GM21576 (cell line): ENCODE results near the gene HSF2BP.
A peak's percentile ranks its signal among the peaks of the same experiment; 100 is the strongest.
"Not testable (repeated sequence)": the region's sequence is repeated elsewhere in the genome, so short reads cannot be mapped to it uniquely, and the experiment has no call there.

Source experiments
- ATAC-seq: cut with Tn5 transposase; IDR thresholded peaks from one replicate; pipeline ENCODE4 v1.9.1; 2021; ENCODE audit warnings: mild to moderate bottlenecking, moderate library complexity; ENCODE audit not compliant: unreplicated experiment

The HSF2BP gene

DNA sequence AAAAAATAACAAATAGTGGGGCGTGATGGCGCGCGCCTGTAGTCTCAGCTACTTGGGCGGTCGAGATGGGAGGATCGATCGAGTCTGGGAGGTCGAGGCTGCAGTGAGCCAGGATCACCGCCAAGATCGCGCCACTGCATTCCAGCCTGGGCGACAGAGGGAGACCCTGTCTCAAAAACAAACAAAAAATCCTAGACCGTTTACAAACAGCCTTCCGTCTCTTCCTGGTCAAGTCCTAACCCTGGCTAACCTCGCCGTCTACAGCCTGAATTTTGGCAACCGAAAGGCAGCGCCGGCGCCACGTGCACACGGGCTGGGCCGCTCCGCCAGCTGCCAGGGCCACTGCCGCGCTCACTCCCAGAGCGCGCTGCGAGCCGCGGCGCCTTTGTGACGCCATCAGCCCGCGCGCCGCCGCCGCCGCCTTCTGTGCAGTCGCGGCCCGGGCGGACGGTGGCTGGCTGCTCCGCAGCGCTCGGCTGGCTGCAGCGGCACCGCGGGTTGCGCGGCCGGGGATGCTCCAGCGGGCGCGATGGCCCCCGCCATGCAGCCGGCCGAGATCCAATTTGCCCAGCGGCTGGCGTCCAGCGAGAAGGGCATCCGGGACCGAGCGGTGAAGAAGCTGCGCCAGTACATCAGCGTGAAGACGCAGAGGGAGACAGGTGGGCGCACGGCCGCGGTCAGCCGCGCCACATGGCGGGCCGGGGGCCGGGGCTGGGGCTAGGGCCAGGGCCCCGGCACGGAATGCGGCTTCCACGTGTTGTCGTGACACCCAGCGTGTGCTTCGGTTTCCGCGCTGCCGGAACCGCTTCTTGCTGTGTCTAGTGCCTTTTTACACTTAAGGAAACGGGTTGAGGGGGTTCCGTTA is at the start of gene HSF2BP, which contains the start of gene RRP1B:
TSS of gene HSF2BP (minus strand) at position 353 of the 865 bp plus-strand sequence. CDS start 1,392 bp downstream, outside the sequence.
TSS of gene RRP1B (plus strand) at position 425 of the 865 bp plus-strand sequence. CDS start at position 530, 105 bp downstream.
- ATAC-seq, result peak; percentile 54

DNA sequence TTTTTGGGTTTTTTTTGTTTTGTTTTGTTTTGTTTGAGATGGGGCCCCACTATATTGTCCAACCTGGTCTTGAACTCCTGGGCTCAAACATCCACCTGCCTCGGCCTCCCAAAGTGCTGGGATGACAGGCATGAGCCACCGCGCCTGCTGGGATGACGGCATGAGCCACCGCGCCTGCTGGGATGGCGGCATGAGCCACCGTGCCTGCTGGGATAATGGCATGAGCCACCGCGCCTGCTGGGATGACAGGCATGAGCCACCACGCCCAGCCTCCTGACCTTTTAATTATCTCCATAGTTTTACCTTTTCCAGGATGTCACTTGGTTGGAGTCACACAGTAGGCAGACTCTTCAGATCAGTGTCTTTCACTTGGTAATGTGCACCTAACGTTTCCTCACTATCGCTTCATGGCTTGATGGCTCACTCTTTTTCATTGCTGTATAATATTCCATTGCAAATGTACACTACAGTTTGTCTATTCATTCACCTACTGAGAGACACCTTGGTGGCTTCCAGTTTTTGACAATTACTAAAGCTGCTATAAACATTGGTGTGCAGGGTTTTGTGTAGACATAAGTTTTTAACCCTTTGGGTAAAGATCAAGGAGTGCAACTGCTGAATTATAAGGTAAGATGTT is 49.6 kb upstream of the HSF2BP start:
- no peak for ATAC-seq

DNA sequence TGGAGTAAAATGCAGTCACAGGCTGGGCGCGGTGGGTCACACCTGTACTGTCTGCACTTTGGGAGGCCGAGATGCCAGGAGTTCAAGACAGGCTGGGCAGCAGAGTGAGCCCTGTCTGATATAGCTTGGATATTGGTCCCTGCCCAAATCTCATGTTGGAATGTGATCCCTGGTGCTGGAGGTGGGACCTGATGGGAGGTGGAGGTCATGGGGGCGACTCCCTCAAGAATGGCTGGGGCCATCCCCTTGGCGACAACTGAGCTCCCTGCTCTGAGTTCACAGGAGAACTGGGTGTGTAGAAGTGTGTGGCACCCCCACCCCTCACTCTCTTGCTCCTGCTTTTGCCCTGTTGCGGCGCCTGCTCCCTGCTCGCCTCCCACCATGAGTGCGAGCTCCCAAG is 48.2 kb upstream of the HSF2BP start:
- no peak for ATAC-seq

GRCh38 chr21:43703035-43703880 is 44.0 kb upstream of the HSF2BP start:
- no peak for ATAC-seq

DNA sequence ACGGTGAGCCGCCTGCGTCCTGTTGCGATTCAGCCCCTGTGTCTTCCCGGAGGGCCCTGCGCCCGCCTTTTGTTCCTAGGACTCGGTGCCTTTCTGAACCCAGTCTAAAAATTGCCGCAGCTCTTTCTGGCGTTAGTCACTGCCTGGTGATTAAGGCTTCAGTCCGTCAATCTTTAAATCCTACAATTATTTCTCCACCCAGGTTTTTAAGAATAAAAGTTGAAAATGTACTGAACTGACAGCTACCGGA is 43.4 kb upstream of the HSF2BP start:
- ATAC-seq, result no peak

DNA sequence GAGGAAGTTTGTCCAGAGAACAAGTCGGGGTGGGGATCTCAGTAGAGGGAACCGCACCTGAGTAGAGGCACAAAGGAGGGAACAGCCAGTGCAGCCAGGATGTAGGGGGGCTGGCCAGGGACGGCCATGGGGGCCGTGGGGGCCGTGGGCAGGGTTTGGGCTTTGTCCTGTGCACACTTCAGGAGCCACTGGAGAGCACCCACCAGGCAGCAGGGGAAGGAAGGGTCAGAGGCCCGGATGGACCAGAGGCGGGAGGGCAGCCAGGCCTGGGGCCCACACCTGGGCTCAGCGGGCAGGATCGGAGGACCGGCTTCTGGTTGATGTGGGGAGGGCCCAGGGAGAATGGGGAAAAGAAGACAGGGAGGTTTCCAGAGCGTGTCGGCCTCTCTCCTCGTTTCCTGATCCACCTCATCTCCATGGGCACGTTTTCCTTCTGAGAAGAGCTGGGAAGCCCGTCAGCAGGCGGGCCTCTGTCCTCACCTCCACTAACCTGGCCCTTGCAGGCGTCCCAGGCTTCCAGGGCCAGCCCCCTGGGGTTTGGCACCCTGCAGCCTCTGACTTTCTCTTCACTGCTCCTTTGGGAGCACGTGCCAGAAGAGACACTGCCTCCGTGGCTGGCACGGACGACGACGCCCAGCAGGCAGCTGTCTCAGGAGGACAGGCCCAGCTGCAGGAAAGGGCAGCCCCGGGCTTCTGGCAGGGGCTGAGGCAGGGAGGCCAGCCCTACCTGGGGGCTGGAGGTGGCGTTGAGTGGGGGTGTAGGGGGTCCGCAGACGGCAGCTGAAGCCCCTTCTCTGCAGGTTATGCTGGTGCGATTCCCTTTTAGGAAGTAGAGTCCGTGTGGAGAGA is 42.9 kb upstream of the HSF2BP start:
- ATAC-seq, result no peak

- ATAC-seq, result no peak
These were observed 40.8 kb upstream of the HSF2BP start for GRCh38 chr21:43699933-43700599.

DNA sequence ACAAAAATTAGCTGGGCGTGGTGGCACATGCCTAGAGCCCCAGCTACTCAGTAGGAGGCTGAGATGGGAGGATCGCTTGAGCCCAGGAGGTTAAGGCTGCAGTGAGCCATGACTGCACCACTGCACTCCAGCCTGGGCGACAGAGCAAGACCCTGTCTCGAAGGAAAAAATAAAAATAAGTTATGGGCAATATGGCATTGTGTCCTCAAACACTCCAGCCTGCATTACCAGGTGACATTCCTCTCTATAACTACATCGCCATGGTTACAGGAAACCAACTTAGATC is 40.1 kb upstream of the HSF2BP start:
- ATAC-seq, result not testable (repeated sequence)

DNA sequence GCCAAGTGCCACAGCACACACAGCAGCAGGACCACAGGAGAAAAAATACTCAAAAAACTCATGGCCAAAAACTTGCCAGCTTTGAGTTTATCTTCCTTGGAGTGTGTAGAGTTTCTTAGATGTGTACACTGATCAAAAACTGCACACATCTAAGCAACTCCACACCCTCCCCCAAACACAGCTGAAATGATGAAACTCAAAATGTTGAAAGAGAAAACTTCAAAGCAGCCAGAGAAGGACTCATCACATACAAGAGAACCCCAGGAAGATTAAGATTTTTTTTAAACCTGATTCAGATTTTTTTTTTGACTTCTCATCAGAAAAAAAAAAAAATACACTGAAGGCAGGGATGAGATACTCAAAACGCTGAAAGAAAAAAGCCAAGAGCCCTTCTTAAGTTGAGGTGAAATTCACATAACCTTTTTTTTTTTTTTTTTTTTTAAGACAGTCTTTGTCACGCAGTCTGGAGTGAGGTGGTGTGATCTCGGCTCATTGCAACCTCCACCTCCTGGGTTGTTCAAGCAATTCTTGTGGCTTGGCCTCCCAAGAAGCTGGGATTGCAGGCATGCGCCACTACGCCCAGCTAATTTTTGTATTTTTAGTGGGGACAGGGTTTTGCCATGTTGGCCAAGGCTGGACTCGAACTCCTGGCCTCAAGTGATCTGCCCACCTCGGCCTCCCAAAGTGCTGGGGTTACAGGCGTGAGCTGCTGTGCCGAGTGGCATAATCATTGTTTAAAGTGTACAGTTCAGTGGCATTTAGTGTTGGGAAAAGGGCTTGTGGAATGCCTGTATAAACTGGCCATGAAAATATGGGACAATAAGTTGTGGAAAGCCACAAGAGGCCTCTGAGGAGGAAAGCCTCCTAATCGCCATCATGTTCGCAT is 38.7 kb upstream of the HSF2BP start:
- ATAC-seq, result no peak

DNA sequence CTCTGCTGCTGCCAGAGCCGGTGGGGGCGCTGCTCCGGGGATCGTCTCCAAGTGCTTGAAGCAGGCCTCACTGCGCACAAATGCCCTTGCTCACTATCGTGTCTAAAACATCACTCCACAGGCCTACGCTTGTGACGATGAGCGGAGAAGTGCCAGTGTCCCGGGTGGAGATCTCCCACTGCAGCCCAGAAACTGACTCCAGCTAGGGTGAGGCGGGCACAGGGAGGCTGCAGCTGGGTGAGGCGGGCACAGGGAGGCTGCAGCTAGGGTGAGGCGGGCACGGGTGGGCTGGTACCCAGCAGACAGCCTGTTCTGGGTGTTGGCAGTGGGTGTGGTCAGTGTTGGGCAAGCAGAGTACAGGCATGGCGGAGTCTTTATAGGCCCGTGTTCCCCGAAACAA is 36.9 kb upstream of the HSF2BP start:
- ATAC-seq, result no peak

DNA sequence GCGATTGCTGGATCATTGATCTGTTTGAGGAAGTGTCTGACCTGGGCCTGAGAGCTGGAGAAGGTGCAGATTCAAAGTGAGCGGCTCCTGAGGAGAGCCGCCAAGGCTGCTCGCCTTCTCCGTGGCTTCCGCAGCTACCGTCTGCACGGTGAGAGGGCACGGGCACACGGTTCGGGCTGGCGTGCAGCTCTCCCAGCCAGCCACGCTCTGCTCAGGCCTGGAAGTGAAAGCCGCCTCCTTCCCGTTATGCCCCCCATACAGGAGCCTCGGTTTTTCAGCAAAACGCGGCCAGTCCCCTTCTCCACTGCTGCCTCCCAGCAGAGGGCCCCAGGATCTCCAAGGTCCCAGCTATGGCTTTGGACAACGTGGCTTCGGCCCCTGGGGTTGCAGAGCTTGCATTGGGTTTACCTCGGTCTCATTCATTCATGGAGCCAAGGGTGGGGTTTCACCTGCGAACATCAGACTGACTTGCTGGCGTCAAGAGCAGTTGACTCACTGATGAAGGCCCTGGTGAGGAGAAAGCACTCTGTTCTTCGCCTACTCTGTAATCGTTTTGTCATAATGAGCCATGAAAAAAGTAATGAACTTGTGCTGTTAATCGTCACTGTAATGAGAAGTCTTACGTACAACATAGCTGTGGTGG is 35.3 kb upstream of the HSF2BP start:
- ATAC-seq, result no peak

- ATAC-seq, result no peak
These were observed 34.7 kb upstream of the HSF2BP start for GRCh38 chr21:43693981-43694380.

DNA sequence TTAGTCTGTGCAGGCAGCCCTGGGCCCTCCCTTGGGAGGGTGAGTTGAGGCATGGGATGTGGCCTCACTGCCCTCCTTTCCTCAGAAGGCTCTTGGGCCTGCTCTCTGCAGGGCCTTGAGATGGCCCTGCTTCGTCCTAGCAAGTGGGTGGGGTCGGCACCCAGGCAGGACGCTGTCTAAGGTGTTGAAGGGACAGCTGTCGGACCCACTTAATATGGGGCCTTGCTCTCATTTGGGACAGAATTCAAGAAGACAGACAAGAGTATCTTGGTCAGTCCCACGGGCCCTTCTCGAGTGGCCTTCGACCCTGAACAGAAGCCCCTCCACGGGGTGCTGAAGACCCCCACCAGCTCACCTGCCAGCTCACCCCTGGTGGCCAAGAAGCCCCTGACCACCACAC is 33.7 kb upstream of the HSF2BP start:
- ATAC-seq, result no peak

- ATAC-seq, result no peak
These were observed 32.5 kb upstream of the HSF2BP start for GRCh38 chr21:43691801-43692200.

- no peak for ATAC-seq
These were observed 32.0 kb upstream of the HSF2BP start for GRCh38 chr21:43691086-43691795.

GRCh38 chr21:43690346-43690745 is 31.1 kb upstream of the HSF2BP start:
- ATAC-seq, result no peak

DNA sequence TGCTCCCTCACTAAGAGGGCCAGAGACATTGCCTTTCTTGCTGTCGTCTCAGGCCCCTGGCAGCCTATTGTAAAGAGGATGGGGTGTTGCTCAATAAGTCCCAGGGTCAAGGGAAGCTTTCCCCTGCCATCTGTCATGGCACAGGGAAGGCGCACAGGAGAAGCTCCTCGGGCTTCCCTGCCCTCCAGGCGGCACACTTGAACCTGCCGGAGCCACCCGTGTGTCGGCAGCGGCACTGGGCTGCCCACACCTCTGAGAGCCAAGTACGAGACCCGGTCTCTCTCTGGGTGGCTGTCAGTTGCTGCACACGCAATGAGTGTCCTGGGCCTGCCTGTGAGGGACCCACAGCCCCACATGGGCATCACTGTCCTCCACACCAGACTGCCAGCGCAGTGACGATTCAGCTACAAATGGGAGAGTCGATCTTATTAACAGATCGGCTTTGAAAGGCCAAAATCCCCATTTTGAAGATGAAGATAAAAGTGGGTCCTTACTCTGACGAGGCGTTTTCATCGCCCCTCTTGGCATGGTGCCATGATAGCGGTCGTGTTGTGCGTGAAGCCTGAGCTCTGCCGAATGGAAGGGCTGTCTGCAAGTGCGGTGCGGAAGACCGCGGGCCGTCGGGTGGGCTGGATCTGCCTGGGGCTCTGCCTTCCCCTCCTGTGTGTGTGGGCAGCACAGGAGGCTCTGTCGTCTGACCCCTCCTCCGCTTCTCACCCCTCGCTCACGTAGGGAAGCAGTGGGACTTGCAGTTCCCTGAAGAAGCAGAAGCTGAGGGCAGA is 30.5 kb upstream of the HSF2BP start:
- no peak for ATAC-seq
